ENCODE data around the gene RSRC1. TPM values are rescaled to one million over a fixed set of nuclear protein-coding genes. Genes with fewer than 3 reads are reported as not detected.

The RSRC1 gene
- total RNA-seq, 1 donor from 2014 or later, result 80.5 TPM

DNA sequence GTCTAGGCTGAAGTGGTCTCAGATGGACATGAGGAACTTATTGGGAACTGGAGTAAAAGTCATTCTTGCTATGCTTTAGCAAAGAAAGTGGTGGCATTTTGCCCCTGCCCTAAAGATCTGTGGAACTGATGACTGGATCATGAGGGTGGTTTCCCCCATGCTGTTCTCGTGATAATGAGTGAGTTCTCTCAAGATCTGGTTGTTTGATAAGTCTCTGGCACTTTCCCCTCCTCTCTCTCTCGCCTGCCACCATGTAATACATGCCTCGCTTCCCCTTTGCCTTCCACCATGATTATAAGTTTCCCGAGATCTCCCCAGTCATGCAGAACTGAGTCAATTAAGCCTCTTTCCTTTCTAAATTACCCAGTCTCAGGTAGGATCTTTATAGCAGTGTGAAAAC, 449.6 kb downstream of the RSRC1 start:
- no peaks in the 10 kb centered on the region for H3K27me3 Mint-ChIP-seq (ENCODE audit: insufficient read depth, low read depth)
- Histone ChIP-seq H3K4me2 (no peak overlapping the region), H3K79me2 (ENCODE audit: low read depth) (no peaks in the 10 kb centered on the region), H3K27ac (no peak overlapping the region), H3K4me1 (no peaks in the 10 kb centered on the region), H2AFZ (replicated peaks) (no peak overlapping the region), H3K27me3 (no peaks in the 10 kb centered on the region), H4K20me1 (ENCODE audit: low read depth) (no peaks in the 10 kb centered on the region), H3K9me3 (ENCODE audit: low read depth) (no peaks in the 10 kb centered on the region), H3K4me3 (no peak overlapping the region), H3K36me3 (no peaks in the 10 kb centered on the region), H3K9ac (no peak overlapping the region), H3F3A (ENCODE audit: low read depth) (no peaks in the 10 kb centered on the region)
- no peaks in the 10 kb centered on the region for H3K4me1 Mint-ChIP-seq
- TF ChIP-seq EZH2 (IDR thresholded peaks at IDR 0.05) (no peak), EZH2phosphoT487 (IDR thresholded peaks at IDR 0.05) (no peak)
- TF ChIP-seq, protein P1, sequence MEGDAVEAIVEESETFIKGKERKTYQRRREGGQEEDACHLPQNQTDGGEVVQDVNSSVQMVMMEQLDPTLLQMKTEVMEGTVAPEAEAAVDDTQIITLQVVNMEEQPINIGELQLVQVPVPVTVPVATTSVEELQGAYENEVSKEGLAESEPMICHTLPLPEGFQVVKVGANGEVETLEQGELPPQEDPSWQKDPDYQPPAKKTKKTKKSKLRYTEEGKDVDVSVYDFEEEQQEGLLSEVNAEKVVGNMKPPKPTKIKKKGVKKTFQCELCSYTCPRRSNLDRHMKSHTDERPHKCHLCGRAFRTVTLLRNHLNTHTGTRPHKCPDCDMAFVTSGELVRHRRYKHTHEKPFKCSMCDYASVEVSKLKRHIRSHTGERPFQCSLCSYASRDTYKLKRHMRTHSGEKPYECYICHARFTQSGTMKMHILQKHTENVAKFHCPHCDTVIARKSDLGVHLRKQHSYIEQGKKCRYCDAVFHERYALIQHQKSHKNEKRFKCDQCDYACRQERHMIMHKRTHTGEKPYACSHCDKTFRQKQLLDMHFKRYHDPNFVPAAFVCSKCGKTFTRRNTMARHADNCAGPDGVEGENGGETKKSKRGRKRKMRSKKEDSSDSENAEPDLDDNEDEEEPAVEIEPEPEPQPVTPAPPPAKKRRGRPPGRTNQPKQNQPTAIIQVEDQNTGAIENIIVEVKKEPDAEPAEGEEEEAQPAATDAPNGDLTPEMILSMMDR (IDR thresholded peaks at IDR 0.05), result no peak
- H3K27ac Mint-ChIP-seq, result no peak overlapping the region
- H3K36me3 Mint-ChIP-seq, result no peaks in the 10 kb centered on the region
- no peak for DNase-seq (ENCODE audit: low spot score)
- no peaks in the 10 kb centered on the region for H3K9me3 Mint-ChIP-seq
- H3K4me3 Mint-ChIP-seq, result no peak overlapping the region

DNA sequence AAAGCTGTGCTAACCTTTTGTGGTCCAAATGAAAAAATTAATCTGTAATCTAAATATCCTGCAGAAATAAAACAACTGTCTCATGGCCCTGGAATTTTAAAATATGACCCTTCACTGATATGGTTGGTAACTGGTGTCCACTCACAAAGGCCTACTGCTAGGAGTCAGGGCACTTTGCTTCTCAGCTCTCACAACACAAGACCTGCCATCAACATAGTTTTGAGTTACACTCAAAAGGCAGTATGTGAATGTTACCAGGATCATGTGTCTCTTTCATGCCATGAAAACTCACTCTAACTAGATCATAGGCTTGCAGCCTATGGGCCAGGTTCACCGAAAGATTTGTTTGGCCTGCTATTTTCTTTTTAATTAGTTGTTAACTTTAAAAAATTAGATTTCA, 451.1 kb downstream of the RSRC1 start:
- Histone ChIP-seq H3K4me1 (no peaks in the 10 kb centered on the region), H3K4me2 (no peak overlapping the region), H3K79me2 (ENCODE audit: low read depth) (no peaks in the 10 kb centered on the region), H3K27me3 (no peaks in the 10 kb centered on the region), H3K9me3 (ENCODE audit: low read depth) (no peaks in the 10 kb centered on the region), H3F3A (ENCODE audit: low read depth) (no peaks in the 10 kb centered on the region), H3K9ac (no peak overlapping the region), H4K20me1 (ENCODE audit: low read depth) (no peaks in the 10 kb centered on the region), H3K27ac (no peak overlapping the region), H3K4me3 (no peak overlapping the region), H2AFZ (replicated peaks) (no peak overlapping the region), H3K36me3 (no peaks in the 10 kb centered on the region)
- no peaks in the 10 kb centered on the region for H3K9me3 Mint-ChIP-seq
- no peak for DNase-seq (ENCODE audit: low spot score)
- H3K4me3 Mint-ChIP-seq, result no peak overlapping the region
- H3K27me3 Mint-ChIP-seq (ENCODE audit: insufficient read depth, low read depth), result no peaks in the 10 kb centered on the region
- TF ChIP-seq EZH2 (IDR thresholded peaks at IDR 0.05) (no peak), EZH2phosphoT487 (IDR thresholded peaks at IDR 0.05) (no peak)
- TF ChIP-seq, protein P1 (IDR thresholded peaks at IDR 0.05), result no peak
- H3K36me3 Mint-ChIP-seq, result no peaks in the 10 kb centered on the region
- no peak overlapping the region for H3K27ac Mint-ChIP-seq
- no peaks in the 10 kb centered on the region for H3K4me1 Mint-ChIP-seq

DNA sequence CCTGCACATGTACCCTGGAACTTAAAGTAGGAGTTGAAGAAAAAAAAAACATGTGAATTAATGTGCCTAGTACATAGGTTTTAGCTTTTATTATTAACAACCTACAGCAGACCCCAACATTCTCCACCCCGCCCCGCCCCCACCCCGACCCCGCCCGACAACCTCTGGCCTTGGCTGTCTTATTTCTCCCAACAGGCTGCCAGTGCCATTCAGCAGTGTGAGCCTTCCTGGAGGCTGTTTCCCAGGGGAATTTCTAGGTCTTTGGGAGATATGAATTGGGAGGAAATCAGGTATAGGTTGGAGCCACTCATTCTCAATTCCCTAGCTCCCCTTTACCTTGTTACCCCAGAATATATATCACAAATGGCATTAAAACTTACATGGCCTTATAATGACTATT, 452.8 kb downstream of the RSRC1 start:
- H3K27me3 ChIP-seq, result no peaks in the 10 kb centered on the region
- H3K4me2 ChIP-seq, result no peak overlapping the region
- no peak overlapping the region for H3K27ac ChIP-seq
- Mint-ChIP-seq H3K9me3 (no peaks in the 10 kb centered on the region), H3K27me3 (ENCODE audit: insufficient read depth, low read depth) (no peaks in the 10 kb centered on the region), H3K36me3 (no peaks in the 10 kb centered on the region), H3K4me3 (no peak overlapping the region), H3K27ac (no peak overlapping the region), H3K4me1 (no peaks in the 10 kb centered on the region)
- H2AFZ ChIP-seq (replicated peaks), result no peak overlapping the region
- H3F3A ChIP-seq (ENCODE audit: low read depth), result no peaks in the 10 kb centered on the region
- H3K9ac ChIP-seq, result no peak overlapping the region
- H3K36me3 ChIP-seq, result no peaks in the 10 kb centered on the region
- no peak overlapping the region for H3K4me3 ChIP-seq
- no peaks in the 10 kb centered on the region for H3K9me3 ChIP-seq (ENCODE audit: low read depth)
- no peaks in the 10 kb centered on the region for H4K20me1 ChIP-seq (ENCODE audit: low read depth)
- no peaks in the 10 kb centered on the region for H3K4me1 ChIP-seq
- TF ChIP-seq EZH2 (IDR thresholded peaks at IDR 0.05), result no peak
- TF ChIP-seq EZH2phosphoT487 (IDR thresholded peaks at IDR 0.05), result no peak
- TF ChIP-seq, protein P1 (IDR thresholded peaks at IDR 0.05), result no peak
- no peaks in the 10 kb centered on the region for H3K79me2 ChIP-seq (ENCODE audit: low read depth)
- no peak for DNase-seq (ENCODE audit: low spot score)

Data from neural progenitor cell (in vitro differentiated cells).